ENCODE results near the gene GYPB.
A peak's percentile ranks its signal among the peaks of the same experiment; 100 is the strongest.
"Not testable (repeated sequence)": the region's sequence is repeated elsewhere in the genome, so short reads cannot be mapped to it uniquely, and the experiment has no call there.

Gene GYPB

DNA sequence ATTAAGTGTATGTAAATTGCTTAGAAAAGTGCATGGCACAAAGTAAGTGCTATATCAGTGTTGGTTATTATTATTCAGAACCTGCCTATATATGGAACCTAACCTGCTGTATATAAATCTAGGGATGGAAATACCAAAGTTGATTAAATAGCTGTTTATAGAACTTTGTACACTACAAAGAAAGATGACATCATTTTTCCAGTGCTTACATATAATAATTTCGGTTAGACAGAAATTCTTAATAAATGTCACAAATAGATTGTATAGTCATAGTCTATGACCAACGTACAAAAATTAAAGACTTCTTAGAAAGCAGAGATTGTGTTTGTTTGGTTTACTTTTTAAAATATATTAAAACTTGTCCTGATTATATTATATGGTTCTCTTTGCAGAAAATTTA is 4.4 kb downstream of the GYPB start:
- DNase-seq (ENCODE audit: low read depth) = no peak

- not testable (repeated sequence) for DNase-seq (ENCODE audit: low read depth)
Measured at GRCh38 chr4:144008602-144009001, 10.6 kb downstream of the GYPB start.

DNA sequence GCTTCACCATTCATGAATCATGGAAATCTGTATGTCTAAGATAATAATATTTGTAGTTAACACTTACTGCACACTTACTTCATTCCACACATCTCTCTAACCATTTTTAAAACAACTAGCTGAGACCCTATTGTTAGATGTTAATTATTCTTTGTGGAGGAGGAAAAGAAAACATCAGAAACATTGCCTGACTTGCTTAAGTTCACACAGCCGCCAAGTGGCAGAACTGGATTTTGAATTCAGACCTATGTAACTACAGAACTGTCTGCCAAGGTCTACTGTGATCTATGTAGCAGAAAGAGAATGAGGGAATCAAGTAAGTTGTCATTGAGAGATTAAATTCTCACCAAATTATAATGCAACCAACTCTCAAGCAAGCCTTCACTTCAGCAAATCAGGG is 11.2 kb downstream of the GYPB start:
- not testable (repeated sequence) for DNase-seq (ENCODE audit: low read depth)

DNA sequence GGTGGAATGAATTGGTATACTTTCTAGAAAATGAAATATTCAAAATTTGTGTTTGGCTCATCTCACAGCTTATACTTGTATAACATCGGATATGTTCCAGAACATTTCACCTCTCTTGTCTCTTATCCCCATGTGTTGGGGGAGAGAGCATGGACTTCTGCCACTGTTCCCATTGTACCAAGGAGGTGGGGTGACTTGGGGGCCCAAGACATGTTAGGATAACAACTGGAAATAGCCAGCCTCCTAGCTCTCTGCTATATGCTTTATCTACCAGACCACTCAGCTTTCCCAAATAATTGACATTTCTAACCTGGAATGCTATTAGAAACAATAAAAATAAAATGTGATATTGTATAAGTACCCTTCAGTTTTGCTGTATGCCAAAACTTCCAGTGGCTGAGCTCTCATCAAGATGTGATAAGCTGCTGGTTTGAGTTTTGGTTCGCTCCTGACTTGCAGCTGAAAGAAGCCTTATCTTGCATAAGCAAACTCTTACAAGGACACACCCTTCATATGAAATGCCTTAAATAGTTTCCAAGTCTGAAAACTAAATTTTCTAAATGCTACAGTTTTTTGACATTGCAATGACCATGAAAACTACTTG is 12.9 kb downstream of the GYPB start:
- peak; percentile 33 for DNase-seq (ENCODE audit: low read depth)

GRCh38 chr4:144005558-144005953 is 13.6 kb downstream of the GYPB start:
- not testable (repeated sequence) for DNase-seq (ENCODE audit: low read depth)

- peak; percentile 52 for DNase-seq (ENCODE audit: low read depth)
Measured at GRCh38 chr4:144004868-144005557, 14.2 kb downstream of the GYPB start.

- DNase-seq (ENCODE audit: low read depth) = not testable (repeated sequence)
Measured at GRCh38 chr4:144003890-144004265, 15.3 kb downstream of the GYPB start.

DNA sequence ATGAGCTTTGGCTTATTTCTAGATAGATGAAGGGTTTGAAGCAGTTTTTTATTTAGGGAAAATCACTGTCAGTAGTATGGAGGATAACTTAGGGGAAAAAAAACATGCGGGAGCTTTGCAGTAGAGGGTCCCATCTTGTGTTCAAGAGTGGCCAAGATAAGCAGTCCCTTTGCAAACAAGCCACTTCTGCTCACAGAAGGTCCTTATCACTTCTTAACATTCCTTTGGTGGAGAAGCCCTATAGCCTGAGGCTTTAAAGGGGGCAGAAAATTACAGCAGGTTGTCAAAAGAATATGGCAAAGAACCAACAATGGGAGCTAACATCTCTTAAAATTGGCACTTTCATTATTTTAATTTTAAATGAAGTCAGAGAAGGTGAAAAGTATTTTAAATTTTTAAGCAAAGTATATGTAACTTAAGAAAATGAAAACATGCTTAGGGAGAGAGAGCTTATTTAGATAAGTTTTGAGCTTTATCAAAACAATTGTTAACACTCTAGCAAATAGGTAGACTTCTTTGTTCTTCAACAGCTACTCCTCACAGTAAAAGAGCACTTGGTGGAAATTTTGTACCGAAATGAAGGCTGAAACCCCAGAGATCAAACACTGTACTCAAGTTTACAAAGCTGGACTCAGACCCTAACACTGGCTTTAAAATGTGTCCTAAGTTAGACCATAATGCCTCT is 15.8 kb downstream of the GYPB start:
- not testable (repeated sequence) for DNase-seq (ENCODE audit: low read depth)

- DNase-seq (ENCODE audit: low read depth) = not testable (repeated sequence)
Measured at GRCh38 chr4:144000331-144000995, 18.7 kb downstream of the GYPB start.

GRCh38 chr4:143996193-143996592 is 23.0 kb downstream of the GYPB start:
- DNase-seq (ENCODE audit: low read depth) = not testable (repeated sequence)

DNA sequence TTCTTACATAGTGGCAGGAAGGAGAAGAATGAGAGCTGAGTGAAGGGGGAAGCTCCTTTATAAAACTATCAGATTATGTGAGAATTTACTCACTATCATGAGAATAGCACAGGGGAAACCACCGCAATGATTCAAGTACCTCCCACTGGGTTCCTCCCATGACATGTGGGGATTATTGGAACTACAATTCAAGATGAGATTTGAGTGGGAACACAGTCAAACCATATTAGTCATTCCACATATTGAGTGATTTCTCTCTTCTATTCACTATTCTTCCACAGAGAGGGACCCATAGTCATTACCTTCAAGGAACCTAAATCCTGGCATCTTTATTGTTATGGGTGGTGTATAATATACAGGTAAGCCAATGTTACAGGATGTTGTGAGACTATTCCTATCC is 27.4 kb downstream of the GYPB start:
- not testable (repeated sequence) for DNase-seq (ENCODE audit: low read depth)

DNA sequence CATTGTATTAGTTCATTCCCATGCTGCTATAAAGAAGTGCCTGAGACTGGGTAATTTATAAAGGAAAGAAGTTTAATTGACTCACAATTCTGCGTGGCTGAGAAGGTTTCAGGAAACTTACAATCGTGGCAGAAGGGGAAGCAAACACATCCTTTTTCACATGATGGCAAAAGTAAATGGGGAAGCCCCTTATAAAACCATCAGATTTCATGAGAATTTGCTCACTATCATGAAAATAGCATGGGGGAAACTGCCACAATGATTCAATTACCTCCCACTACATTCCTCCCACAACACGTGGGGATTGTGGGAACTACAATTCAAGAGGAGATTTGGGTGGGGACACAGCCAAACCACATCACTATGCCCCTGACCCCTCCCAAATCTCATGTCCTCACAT is 28.5 kb downstream of the GYPB start:
- not testable (repeated sequence) for DNase-seq (ENCODE audit: low read depth)

DNA sequence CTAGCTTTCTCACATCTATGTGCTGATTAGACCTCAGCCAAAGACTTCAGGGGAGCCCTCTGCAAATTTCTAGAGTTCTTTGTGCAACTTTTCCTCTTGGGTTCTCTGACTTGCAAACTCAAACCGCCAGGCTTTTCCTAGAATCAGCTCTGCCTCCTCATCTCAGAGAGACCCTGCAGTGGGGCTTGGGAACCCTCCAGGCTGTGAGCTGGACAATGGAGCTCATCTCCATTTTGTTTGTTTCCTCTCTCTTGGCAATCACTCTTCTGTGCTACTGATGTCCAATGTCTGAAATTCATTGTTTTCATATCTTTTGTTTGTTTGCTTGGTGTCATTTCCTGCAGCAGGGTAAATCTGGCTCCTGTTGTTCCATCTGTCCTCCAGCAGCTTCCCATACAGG is 33.0 kb downstream of the GYPB start:
- no peak for DNase-seq (ENCODE audit: low read depth)

DNA sequence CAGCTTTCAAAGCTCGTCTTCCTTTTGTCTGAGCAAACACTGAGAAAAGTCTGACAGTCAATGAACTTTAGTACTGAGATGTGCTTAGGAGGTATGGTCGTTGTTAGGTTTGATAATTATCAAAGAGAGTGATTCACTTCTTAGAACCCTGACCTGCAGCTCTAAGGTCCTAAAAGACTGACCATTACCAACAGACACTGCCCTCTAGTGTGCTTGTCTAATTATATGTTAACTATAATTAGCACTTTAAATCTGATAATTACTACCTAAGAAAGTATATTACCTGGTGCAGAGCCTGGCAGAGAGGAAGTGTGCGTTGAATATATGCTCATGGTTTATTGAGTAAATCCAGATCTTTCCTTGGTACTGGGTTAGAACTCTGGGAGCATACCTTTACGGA is 38.4 kb downstream of the GYPB start:
- DNase-seq (ENCODE audit: low read depth) = peak; percentile 12

DNA sequence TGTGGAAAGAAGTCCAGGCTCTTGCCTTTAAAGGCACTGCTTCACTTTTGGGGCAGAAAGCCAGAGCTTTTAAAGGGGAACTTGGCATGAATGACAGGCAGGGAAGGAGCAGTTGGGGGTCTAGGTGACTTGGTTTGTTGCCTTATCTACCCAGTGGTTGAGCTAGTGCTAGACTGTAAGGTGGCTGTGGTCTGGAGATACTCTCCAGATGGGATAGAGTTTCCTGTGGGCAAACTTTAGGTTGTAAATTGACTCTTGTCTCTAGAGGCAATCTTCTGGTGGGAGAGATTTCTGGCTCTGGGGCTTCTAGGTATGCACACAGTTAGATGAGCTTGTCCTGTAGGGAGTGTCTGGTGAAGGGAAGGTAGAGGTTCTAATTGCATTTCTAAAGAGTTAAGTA is 43.7 kb downstream of the GYPB start:
- not testable (repeated sequence) for DNase-seq (ENCODE audit: low read depth)

DNA sequence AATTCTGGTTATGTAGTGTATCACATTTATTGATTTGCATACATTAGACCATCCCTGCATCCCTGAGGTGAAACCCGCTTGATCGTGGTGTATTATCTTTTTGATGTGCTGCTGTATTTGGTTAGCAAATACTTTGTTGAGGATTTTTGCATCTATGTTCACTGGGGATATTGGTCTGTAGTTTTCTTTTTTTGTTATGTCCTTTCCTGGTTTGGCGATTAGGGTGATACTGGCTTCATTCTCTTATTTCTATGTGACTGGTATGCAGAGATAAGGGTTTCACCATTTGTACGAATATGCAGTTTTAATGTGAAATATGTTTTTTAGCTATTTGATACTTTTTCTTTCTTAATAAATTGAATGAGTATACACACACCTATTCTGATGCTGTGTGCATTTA is 45.2 kb downstream of the GYPB start:
- DNase-seq (ENCODE audit: low read depth) = not testable (repeated sequence)

DNA sequence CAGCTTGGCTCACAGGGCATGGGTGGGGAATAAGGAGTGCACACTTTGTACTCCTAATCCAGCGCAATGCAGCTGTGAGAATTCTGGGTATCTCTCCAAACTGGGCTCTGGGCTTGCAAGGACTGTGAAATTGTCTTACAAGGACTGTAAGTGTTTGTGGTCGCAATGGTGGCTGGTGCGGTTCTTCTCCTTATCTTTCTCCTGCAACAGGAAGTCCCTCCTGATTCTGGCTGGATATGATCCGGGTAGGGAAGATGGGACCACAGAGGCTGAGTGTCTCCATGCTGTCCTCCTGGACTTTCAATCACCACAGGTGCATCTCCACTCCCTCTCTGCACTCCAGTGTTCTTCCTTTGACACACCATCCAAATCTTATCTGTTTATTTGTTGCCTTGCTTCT is 58.1 kb downstream of the GYPB start:
- DNase-seq (ENCODE audit: low read depth) = no peak

GRCh38 chr4:143955306-143955705 is 63.9 kb downstream of the GYPB start:
- not testable (repeated sequence) for DNase-seq (ENCODE audit: low read depth)

DNA sequence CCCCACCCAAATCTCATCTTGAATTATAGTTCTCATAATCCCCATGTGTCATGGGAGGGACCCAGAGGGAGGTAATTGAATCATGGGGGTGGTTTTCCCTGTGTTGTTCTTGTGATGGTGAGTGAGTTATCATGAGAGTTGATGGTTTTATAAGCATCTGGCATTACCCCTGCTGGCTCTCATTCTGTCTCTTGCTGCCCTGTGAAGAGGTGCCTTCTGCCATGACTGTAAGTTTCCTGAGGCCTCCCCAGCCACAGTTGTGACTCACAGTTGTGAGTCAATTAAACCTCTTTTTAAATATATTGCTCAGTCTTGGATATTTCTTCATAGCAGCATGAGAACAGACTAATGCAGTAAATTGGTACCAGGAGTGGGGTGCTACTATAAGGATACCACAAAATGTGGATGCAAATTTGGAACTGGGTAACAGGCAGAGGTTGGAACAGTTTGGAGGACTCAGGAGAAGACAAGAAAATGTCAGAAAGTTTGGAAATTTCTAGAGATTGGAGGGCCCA is 67.7 kb downstream of the GYPB start:
- not testable (repeated sequence) for DNase-seq (ENCODE audit: low read depth)

DNA sequence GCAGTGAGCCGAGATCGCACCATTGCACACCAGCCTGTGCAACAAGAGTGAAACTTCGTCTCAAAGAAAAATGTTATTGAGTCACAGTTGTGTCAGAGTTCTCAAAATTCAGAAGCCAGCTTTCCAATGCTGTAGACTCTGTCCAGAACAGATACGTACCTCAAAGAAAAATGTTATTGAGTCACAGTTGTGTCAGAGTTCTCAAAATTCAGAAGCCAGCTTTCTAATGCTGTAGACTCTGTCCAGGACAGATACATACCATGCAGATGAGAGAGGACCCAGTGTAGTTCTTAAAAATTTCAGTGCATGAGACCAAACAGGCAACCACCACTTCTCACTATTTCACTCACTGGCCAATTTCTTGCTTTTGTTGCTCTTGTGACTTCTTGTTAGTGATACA is 68.2 kb downstream of the GYPB start:
- not testable (repeated sequence) for DNase-seq (ENCODE audit: low read depth)

DNA sequence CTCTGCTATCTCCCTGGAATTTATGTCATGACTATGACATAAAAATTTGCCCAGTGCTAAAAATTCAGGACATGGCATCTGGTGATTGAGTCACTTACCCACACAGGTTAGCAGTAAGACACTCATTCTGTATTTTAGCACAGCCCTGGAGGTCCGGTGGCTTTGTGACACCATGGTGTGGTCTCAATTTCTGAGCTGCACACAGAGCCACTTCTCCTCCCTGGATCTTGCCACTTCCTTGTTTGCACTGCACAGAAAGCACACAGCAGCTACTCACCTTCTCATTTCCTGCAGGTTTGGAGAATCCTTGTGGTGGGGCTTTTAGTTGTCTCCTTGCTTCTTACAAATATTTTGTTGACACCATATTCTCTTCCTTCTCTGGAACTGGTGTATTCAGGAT is 69.0 kb downstream of the GYPB start:
- not testable (repeated sequence) for DNase-seq (ENCODE audit: low read depth)

DNA sequence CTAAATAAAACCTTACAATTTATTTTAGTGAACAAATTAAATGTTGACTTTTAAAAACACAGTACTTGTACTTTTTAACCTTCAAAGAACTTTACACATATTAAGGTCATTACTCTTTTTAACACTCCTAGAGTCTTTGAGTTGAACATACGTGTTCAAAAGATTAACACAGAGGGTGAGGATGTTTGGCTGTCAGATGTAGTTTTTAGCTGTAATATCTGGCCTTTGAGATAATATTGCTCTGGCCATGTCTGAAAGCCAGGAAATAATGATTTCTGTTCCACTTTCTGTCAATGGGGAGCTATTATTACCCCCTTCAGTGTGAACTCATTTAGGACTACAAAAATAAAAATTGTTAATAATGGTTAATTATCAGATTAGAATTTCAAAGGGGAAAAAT is 71.7 kb downstream of the GYPB start:
- not testable (repeated sequence) for DNase-seq (ENCODE audit: low read depth)

All from iris pigment epithelial cell (primary cell).